PFSK-1 (cell line): ENCODE results near the gene TBX4.

Experiments used
- FOXP2 ChIP-seq: optimal IDR thresholded peaks from 2 replicates; pipeline ENCODE3; 2011; ENCODE audit warnings: borderline replicate concordance, control low read depth, inconsistent platforms; ENCODE audit not compliant: insufficient read depth; ENCODE audit errors: extremely low read length, extremely low read depth
- POLR2AphosphoS5 ChIP-seq: IDR thresholded peaks from 2 replicates; pipeline ENCODE4 v1.6.1; 2012; ENCODE audit warnings: low read depth, mild to moderate bottlenecking, control low read depth, low read length, moderate library complexity
- REST ChIP-seq, 2 experiments: IDR thresholded peaks; 2 replicates each; pipeline versions ENCODE4 v1.6.1 to v1.8.0; 2011 to 2012; ENCODE audit warnings: low read depth in 2 of 2, low read length in 2 of 2, control low read depth in 1 of 2, inconsistent platforms in 1 of 2, mild to moderate bottlenecking in 1 of 2, moderate library complexity in 1 of 2; ENCODE audit not compliant: insufficient read depth in 1 of 2
- SIN3A ChIP-seq: IDR thresholded peaks from 2 replicates; pipeline ENCODE4 v1.6.1; 2012; ENCODE audit warnings: mild to moderate bottlenecking, low read length, moderate library complexity, borderline replicate concordance; ENCODE audit not compliant: insufficient read depth
- TAF1 ChIP-seq: IDR thresholded peaks from 2 replicates; pipeline ENCODE4 v1.6.1; 2012; ENCODE audit warnings: low read length, control low read depth, borderline replicate concordance; ENCODE audit not compliant: insufficient read depth

Gene TBX4

GRCh38 chr17:61458000-61458399 lies 5.8 kb downstream of the TBX4 start:
- no peak for TF ChIP-seq FOXP2
- no peak for TF ChIP-seq REST (IDR thresholded peaks at IDR 0.05; ENCODE audit: insufficient read depth in 1 of 2, low read depth in 2 of 2, low read length in 2 of 2)

GRCh38 chr17:61458421-61459141 lies 6.4 kb downstream of the TBX4 start:
- TF ChIP-seq REST (IDR thresholded peaks at IDR 0.05; ENCODE audit: insufficient read depth in 1 of 2, low read depth in 2 of 2, low read length in 2 of 2) (no peak), POLR2AphosphoS5 (no peak), TAF1 (no peak), FOXP2 (no peak), SIN3A (no peak)

- TF ChIP-seq SIN3A (no peak), FOXP2 (no peak), TAF1 (no peak), REST (IDR thresholded peaks at IDR 0.05; ENCODE audit: insufficient read depth in 1 of 2, low read depth in 2 of 2, low read length in 2 of 2) (no peak), POLR2AphosphoS5 (no peak)
Observed at GRCh38 chr17:61459142-61459809, 7.1 kb downstream of the TBX4 start.

- TF ChIP-seq TAF1 (no peak), FOXP2 (no peak)
Observed at GRCh38 chr17:61459939-61460718, 7.9 kb downstream of the TBX4 start.

- TF ChIP-seq REST (IDR thresholded peaks at IDR 0.05; ENCODE audit: insufficient read depth in 1 of 2, low read depth in 2 of 2, low read length in 2 of 2) (no peak), FOXP2 (no peak), TAF1 (no peak), SIN3A (no peak), POLR2AphosphoS5 (no peak)
Observed at GRCh38 chr17:61460796-61461585, 8.8 kb downstream of the TBX4 start.
